Right lobe of liver (tissue), 6 donors: Measurements from ENCODE around the gene CREB3. TPM values are rescaled to one million over a fixed set of nuclear protein-coding genes. Genes with fewer than 3 reads are reported as not detected.

Experiments
- ATAC-seq, 4 donors: fragments of 200-7000 bp; cut with Tn5 transposase; one replicate each; pipeline ENCODE4 v1.9.1; 2020; ENCODE audit warnings: mild to moderate bottlenecking in 4 of 4, moderate library complexity in 4 of 4
- DNase-seq, 3 donors: peaks; one replicate each; pipeline ENCODE4 v3.0.0-alpha.2; 2020
- H3K27ac ChIP-seq, 3 donors: fragments of 200-600 bp; one replicate each; pipeline ENCODE4 v1.8.0; 2022
- H3K27me3 ChIP-seq, 2 donors: fragments of 200-600 bp; one replicate each; pipeline ENCODE4 v1.8.0; 2022
- H3K36me3 ChIP-seq, 4 donors: fragments of 200-600 bp; sonication (generic) in 1 of 4; one replicate each; pipeline versions ENCODE4 v1.5.1 to v1.8.0; 2017 to 2022; ENCODE audit warnings: control low read depth in 1 of 4
- H3K4me1 ChIP-seq, 4 donors: fragments of 200-600 bp; sonication (generic) in 1 of 4; one replicate each; pipeline versions ENCODE4 v1.5.1 to v1.8.0; 2017 to 2022; ENCODE audit warnings: control low read depth in 1 of 4
- H3K4me3 ChIP-seq, 3 donors: fragments of 200-600 bp; one replicate each; pipeline ENCODE4 v1.8.0; 2022
- H3K9me3 ChIP-seq, 4 donors: fragments of 200-600 bp; sonication (generic) in 1 of 4; one replicate each; pipeline versions ENCODE4 v1.5.1 to v1.8.0; 2017 to 2022; ENCODE audit warnings: control low read depth in 1 of 4
- POLR2A ChIP-seq: fragments of 450-650 bp; IDR thresholded peaks from one replicate; pipeline ENCODE4 v1.6.1; 2017; ENCODE audit warnings: antibody characterized with exemption, mild to moderate bottlenecking
- WGBS: methylation state at CpG from one replicate; pipeline ENCODE4 v1.1.6; 2018; ENCODE audit warnings: low coverage, low lambda C conversion rate; ENCODE audit not compliant: insufficient coverage; ENCODE audit errors: missing lambda C conversion rate; 5-methylcytosine and 5-hydroxymethylcytosine counted together
- intact Hi-C, 2 donors: fragments of 100-400 bp; cut with DNase I; formaldehyde crosslinking; loops; one replicate each; pipeline versions ENCODE4 v1.11.2 to v1.14.1; 2022
- total RNA-seq, 6 experiments: library from RNA; depleted of rRNA in 2 of 6; stranded (reverse); fragments of >200 nt in 2 of 6; fragmentation: NEBNext Ultra II Directional in 3 of 6; extraction: Animal tissue kit (Norgen Biotek cat#: 25700) in 3 of 6; gene quantifications; one replicate each; pipeline versions ENCODE4 v1.1.0 to v1.2.4, GENCODE V29; 2016 to 2023
- TF ChIP-seq, protein P1 (sequence below), 4 donors: fragments of 200-600 bp in 3 of 4; fragments of 450-650 bp in 1 of 4; IDR thresholded peaks; one replicate each; pipeline versions ENCODE4 v1.5.1 to v1.8.0; 2016 to 2022; ENCODE audit warnings: antibody characterized with exemption in 4 of 4, mild to moderate bottlenecking in 2 of 4
- donor health status: DM: no; HTN: yes; CAD: no.
- donor health status: DM: no; HTN: no; CAD: no.
- donor health status: DM: no; HTN: no; CAD: no.
- donor health status: DM: no; HTN: yes; CAD: no.
- donor health status: DM: no; HTN: yes; CAD: no.

CREB3 gene
- total RNA-seq, 6 experiments from 2014 or later, result 12.1 to 35.2 (median 17.8) TPM

GRCh38 chr9:35767458-35767857 lies 35.0 kb downstream of the CREB3 start:
- no peaks in the 10 kb centered on the region for H3K27me3 ChIP-seq
- no peaks in the 10 kb centered on the region for H3K9me3 ChIP-seq
- no peak overlapping the region for H3K4me3 ChIP-seq
- ATAC-seq, result no peak
- intact Hi-C loops, result no loop called here
- TF ChIP-seq, protein P1, sequence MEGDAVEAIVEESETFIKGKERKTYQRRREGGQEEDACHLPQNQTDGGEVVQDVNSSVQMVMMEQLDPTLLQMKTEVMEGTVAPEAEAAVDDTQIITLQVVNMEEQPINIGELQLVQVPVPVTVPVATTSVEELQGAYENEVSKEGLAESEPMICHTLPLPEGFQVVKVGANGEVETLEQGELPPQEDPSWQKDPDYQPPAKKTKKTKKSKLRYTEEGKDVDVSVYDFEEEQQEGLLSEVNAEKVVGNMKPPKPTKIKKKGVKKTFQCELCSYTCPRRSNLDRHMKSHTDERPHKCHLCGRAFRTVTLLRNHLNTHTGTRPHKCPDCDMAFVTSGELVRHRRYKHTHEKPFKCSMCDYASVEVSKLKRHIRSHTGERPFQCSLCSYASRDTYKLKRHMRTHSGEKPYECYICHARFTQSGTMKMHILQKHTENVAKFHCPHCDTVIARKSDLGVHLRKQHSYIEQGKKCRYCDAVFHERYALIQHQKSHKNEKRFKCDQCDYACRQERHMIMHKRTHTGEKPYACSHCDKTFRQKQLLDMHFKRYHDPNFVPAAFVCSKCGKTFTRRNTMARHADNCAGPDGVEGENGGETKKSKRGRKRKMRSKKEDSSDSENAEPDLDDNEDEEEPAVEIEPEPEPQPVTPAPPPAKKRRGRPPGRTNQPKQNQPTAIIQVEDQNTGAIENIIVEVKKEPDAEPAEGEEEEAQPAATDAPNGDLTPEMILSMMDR (IDR thresholded peaks at IDR 0.05), result no peak
- no peak for TF ChIP-seq POLR2A
- WGBS, result 88% methylated on average over 1 of the region's 1 CpG
- no peak for DNase-seq
- no peaks in the 10 kb centered on the region for H3K36me3 ChIP-seq
- peaks cover 0 to 18% (median 11%) of the 10 kb centered on the region in 4 donors for H3K4me1 ChIP-seq
- H3K27ac ChIP-seq, result no peak overlapping the region

DNA sequence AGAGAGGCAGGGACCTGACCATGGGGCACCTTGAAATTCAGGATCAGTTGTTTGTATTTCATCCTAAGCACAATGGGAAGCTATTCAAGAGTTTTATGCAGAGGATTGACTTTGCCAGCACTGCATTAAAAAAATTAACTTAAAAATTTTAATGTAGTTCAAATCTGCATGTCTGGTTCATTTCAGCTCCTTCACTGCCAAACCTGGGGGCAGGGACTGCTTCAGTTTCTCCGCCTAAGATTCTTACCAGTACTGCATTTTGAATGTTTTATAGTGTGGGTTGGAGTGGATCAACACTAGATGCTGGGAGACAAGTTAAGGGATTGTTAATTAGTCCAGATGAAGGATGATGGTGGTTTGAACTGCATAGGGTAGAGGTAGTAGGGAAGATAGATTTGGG lies 37.3 kb downstream of the CREB3 start:
- TF ChIP-seq, protein P1 (IDR thresholded peaks at IDR 0.05), result no peak
- TF ChIP-seq POLR2A, result no peak
- 92% methylated on average over 1 of the region's 1 CpG for WGBS
- ATAC-seq, result no peak
- intact Hi-C loops, result no loop called here
- Histone ChIP-seq H3K27me3 (no peaks in the 10 kb centered on the region), H3K9me3 (no peaks in the 10 kb centered on the region), H3K36me3 (no peaks in the 10 kb centered on the region), H3K27ac (no peak overlapping the region), H3K4me1 (peaks cover 0 to 20% (median 12%) of the 10 kb centered on the region in 4 donors), H3K4me3 (no peak overlapping the region)
- DNase-seq, result no peak

- H3K4me3 ChIP-seq, result peak overlapping the region in 1 of 3 donors; percentile 9
- ATAC-seq, result peak; percentile 68 to 80 (median 72)
- WGBS, result 11% methylated on average over 4 of the region's 4 CpGs
- H3K4me1 ChIP-seq, result peaks cover 0 to 29% (median 12%) of the 10 kb centered on the region in 4 donors
- no peaks in the 10 kb centered on the region for H3K36me3 ChIP-seq
- DNase-seq, result no peak
- TF ChIP-seq, protein P1 (IDR thresholded peaks at IDR 0.05), result no peak
- no peak for TF ChIP-seq POLR2A
- H3K27me3 ChIP-seq, result no peaks in the 10 kb centered on the region
- peak overlapping the region; percentile 4 to 18 (median 7) for H3K27ac ChIP-seq
- no peaks in the 10 kb centered on the region for H3K9me3 ChIP-seq
- intact Hi-C loops, result no loop called here
These were observed 38.6 kb downstream of the CREB3 start for GRCh38 chr9:35771075-35771433.

- Histone ChIP-seq H3K9me3 (no peaks in the 10 kb centered on the region), H3K4me1 (peaks cover 0 to 29% (median 12%) of the 10 kb centered on the region in 4 donors), H3K27ac (peak overlapping the region in 2 of 3 donors; percentile 4 to 18), H3K4me3 (no peak overlapping the region), H3K36me3 (no peaks in the 10 kb centered on the region), H3K27me3 (no peaks in the 10 kb centered on the region)
- peak; percentile 27 to 64 (median 49) for ATAC-seq
- intact Hi-C loops, result no loop called here
- TF ChIP-seq, protein P1 (IDR thresholded peaks at IDR 0.05), result no peak
- no peak for TF ChIP-seq POLR2A
- DNase-seq, result no peak
- 29% methylated on average over 1 of the region's 1 CpG for WGBS
These were observed 39.1 kb downstream of the CREB3 start for GRCh38 chr9:35771534-35771933.

GRCh38 chr9:35771943-35772342 lies 39.5 kb downstream of the CREB3 start:
- Histone ChIP-seq H3K27ac (peak overlapping the region in 1 of 3 donors; percentile 18), H3K27me3 (no peaks in the 10 kb centered on the region), H3K9me3 (no peaks in the 10 kb centered on the region), H3K4me1 (peaks cover 0 to 29% (median 12%) of the 10 kb centered on the region in 4 donors), H3K36me3 (no peaks in the 10 kb centered on the region), H3K4me3 (no peak overlapping the region)
- ATAC-seq (peak in 3 of 4 donors; percentile 13 to 40 (median 20)), DNase-seq (no peak)
- no peak for TF ChIP-seq POLR2A
- TF ChIP-seq, protein P1 (IDR thresholded peaks at IDR 0.05), result no peak
- intact Hi-C loops, result no loop called here
- 80% methylated on average over 3 of the region's 3 CpGs for WGBS
